ENCODE measurements around the gene FHOD1.

FHOD1 gene

GRCh38 chr16:67250045-67250327, 2.7 kb upstream of the FHOD1 start:
- DNase-seq: no peak

GRCh38 chr16:67249178-67250044, 2.1 kb upstream of the FHOD1 start:
- DNase-seq: no peak

GRCh38 chr16:67248401-67249177, 1.3 kb upstream of the FHOD1 start, which contains the start of gene SLC9A5:
SLC9A5 (plus strand) TSS chr16:67248979; CDS start chr16:67249015, 36 bp downstream.
- peak in 10 of 51 donors; percentile 6 to 49 (median 25) for DNase-seq

- no peak for DNase-seq
Measured at GRCh38 chr16:67248073-67248400, 756 bp upstream of the FHOD1 start.

- DNase-seq: peak in 2 of 51 donors; percentile 50 to 51
Measured at GRCh38 chr16:67246756-67247191, 507 bp downstream of the FHOD1 start.

GRCh38 chr16:67246081-67246755, 1.1 kb downstream of the FHOD1 start:
- DNase-seq: peak in 36 of 51 donors; percentile 17 to 74 (median 57)

GRCh38 chr16:67245674-67246080, 1.6 kb downstream of the FHOD1 start:
- peak in 2 of 51 donors; percentile 47 to 49 for DNase-seq

- no peak for DNase-seq
Measured at GRCh38 chr16:67245186-67245585, 2.1 kb downstream of the FHOD1 start.

- DNase-seq: peak in 24 of 51 donors; percentile 10 to 57 (median 28)
Measured at GRCh38 chr16:67244387-67245185, 2.7 kb downstream of the FHOD1 start.

GRCh38 chr16:67243481-67243880, 3.8 kb downstream of the FHOD1 start:
- peak in 2 of 51 donors; percentile 7 to 8 for DNase-seq

- no peak for DNase-seq
Measured at GRCh38 chr16:67242138-67242730, 5.0 kb downstream of the FHOD1 start.

GRCh38 chr16:67241008-67241900, 6.0 kb downstream of the FHOD1 start:
- peak in 7 of 51 donors; percentile 17 to 39 (median 22) for DNase-seq

GRCh38 chr16:67240506-67240905, 6.8 kb downstream of the FHOD1 start:
- no peak for DNase-seq

- DNase-seq: no peak
Measured at GRCh38 chr16:67238806-67239470, 8.3 kb downstream of the FHOD1 start.

- no peak for DNase-seq
Measured at GRCh38 chr16:67238278-67238575, 9.1 kb downstream of the FHOD1 start.

- no peak for DNase-seq
Measured at GRCh38 chr16:67237396-67238277, 9.6 kb downstream of the FHOD1 start.

- DNase-seq: peak in 15 of 51 donors; percentile 7 to 66 (median 27)
Measured at GRCh38 chr16:67236563-67237395, 10.5 kb downstream of the FHOD1 start.
